ENCODE data around the gene COMP.

COMP gene

DNA sequence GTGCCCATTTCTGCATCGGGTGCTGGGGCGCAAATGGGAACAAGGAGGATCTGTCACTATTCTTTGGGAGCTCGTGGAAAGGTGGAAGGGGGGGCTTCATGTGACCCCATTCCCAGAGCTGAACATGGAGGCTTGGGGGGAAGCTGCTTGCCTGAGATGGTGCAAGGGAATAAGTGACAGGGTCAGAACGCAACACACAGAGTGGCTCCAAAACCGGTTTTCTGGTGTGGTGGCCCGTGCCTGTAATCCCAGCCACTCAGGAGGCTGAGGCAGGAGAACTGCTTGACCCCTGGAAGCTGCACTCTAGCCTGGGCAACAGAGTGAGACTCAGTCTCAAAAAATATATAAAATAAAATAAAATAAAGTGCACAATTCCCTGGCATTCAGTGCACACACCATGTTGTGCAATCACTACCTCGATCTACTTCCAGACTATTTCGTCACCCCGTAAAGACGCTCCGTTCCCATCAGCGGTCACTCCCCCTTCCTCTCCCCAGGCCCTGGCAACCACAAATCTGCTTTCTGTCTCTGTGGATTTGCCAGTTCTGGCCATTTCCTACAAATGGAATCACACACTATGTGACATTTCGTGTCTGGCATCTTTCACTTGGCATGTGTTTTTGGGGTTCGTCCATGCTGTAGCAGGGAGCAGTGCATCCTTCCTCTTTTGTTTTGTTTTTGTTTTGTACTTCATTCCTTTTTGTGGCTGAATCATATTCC, 18.2 kb upstream of the COMP start:
- H4K20me1 ChIP-seq: no peaks in the 10 kb centered on the region
- no peaks in the 10 kb centered on the region for H3K36me3 ChIP-seq
- H3K4me3 ChIP-seq: peak overlapping the region in 1 of 10 experiments; percentile 31; a peak in 1 of 20 replicates
- no peaks in the 10 kb centered on the region for H3K27me3 ChIP-seq
- no peak overlapping the region for H3K9ac ChIP-seq
- peak in 10 of 11 experiments; percentile 20 to 85 (median 67); a peak in 15 of 22 replicates for TF ChIP-seq Cebpa-rat (IDR thresholded peaks at IDR 0.05)
- peak overlapping the region in 10 of 11 experiments; percentile 21 to 83 (median 60); a peak in 17 of 22 replicates for H3K4me2 ChIP-seq
- H3K4me1 ChIP-seq: peaks cover 0 to 27% (median 14%) of the 10 kb centered on the region in 10 experiments; a peak in 15 of 20 replicates
- H3K27ac ChIP-seq: peak overlapping the region in 5 of 11 experiments; percentile 6 to 46 (median 26); a peak in 8 of 22 replicates
- no peaks in the 10 kb centered on the region for H3K9me3 ChIP-seq (replicated peaks in 1 of 11)

GRCh38 chr19:18807861-18808331, 16.8 kb upstream of the COMP start:
- Histone ChIP-seq H4K20me1 (no peaks in the 10 kb centered on the region), H3K9ac (no peak overlapping the region), H3K4me3 (no peak overlapping the region), H3K27me3 (no peaks in the 10 kb centered on the region), H3K27ac (no peak overlapping the region), H3K4me2 (0 out of 22 replicates have a peak overlapping the region, but pooled peaks of 1 of the 11 experiments have one; percentile 83), H3K9me3 (replicated peaks in 1 of 11) (no peaks in the 10 kb centered on the region), H3K4me1 (peaks cover 0 to 27% (median 14%) of the 10 kb centered on the region in 10 experiments; a peak in 15 of 20 replicates), H3K36me3 (no peaks in the 10 kb centered on the region)
- no peak for TF ChIP-seq Cebpa-rat (IDR thresholded peaks at IDR 0.05)

GRCh38 chr19:18804643-18805042, 13.5 kb upstream of the COMP start:
- Histone ChIP-seq H3K4me3 (no peak overlapping the region), H3K4me1 (peaks cover 0 to 18% (median 9%) of the 10 kb centered on the region in 10 experiments; a peak in 15 of 20 replicates), H3K27ac (no peak overlapping the region), H3K9me3 (replicated peaks in 1 of 11) (no peaks in the 10 kb centered on the region), H4K20me1 (peaks cover 0 to 9% (median 0%) of the 10 kb centered on the region in 11 experiments; a peak in 1 of 22 replicates), H3K4me2 (no peak overlapping the region), H3K36me3 (no peaks in the 10 kb centered on the region), H3K27me3 (peaks cover 0 to 15% (median 10%) of the 10 kb centered on the region in 11 experiments; a peak in 11 of 22 replicates), H3K9ac (no peak overlapping the region)
- no peak for TF ChIP-seq Cebpa-rat (IDR thresholded peaks at IDR 0.05)

- H3K9ac ChIP-seq: no peak overlapping the region
- TF ChIP-seq Cebpa-rat (IDR thresholded peaks at IDR 0.05): no peak
- no peak overlapping the region for H3K27ac ChIP-seq
- H3K27me3 ChIP-seq: peaks cover 0 to 20% (median 11%) of the 10 kb centered on the region in 11 experiments; a peak in 16 of 22 replicates
- no peaks in the 10 kb centered on the region for H3K36me3 ChIP-seq
- H3K9me3 ChIP-seq (replicated peaks in 1 of 11): no peaks in the 10 kb centered on the region
- H3K4me1 ChIP-seq: peaks cover 0 to 13% (median 4%) of the 10 kb centered on the region in 10 experiments; a peak in 14 of 20 replicates
- no peak overlapping the region for H3K4me2 ChIP-seq
- no peak overlapping the region for H3K4me3 ChIP-seq
- peaks cover 0 to 9% (median 0%) of the 10 kb centered on the region in 11 experiments; a peak in 1 of 22 replicates for H4K20me1 ChIP-seq
Measured at GRCh38 chr19:18804139-18804601, 13.1 kb upstream of the COMP start.

DNA sequence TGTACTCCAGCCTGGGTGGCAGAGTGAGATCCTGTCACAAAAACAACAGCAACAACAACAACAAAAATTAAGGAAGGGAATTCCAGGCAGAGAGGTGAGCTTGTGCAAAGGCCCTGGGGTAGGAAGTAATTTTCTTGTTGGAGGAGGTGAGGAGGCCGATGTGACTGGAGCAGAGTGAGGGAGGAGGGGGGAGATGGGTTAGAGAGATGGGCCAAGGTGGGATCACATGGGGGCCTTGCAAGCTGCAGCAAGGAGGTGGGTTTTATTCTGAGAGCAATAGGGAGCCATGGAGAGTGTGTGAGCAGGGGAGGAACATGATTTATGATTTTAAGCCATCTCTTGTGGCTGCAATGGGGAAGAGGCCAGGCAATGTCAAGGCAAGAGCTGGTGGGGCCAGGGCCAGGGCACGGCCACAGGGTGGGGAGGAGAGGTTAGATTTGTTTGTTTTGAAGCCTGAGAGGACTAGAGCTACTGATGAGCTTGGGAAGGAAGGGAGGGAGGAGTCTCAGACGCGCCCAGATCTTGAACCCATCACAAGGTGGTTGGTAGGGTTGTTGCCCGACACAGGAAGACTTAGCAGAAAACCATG, 12.5 kb upstream of the COMP start:
- H3K27me3 ChIP-seq: peaks cover 5 to 25% (median 16%) of the 10 kb centered on the region in 11 experiments; a peak in 19 of 22 replicates
- H3K36me3 ChIP-seq: no peaks in the 10 kb centered on the region
- TF ChIP-seq Cebpa-rat (IDR thresholded peaks at IDR 0.05): no peak
- peaks cover 0 to 9% (median 0%) of the 10 kb centered on the region in 11 experiments; a peak in 2 of 22 replicates for H4K20me1 ChIP-seq
- peaks cover 0 to 8% (median 0%) of the 10 kb centered on the region in 10 experiments; a peak in 6 of 20 replicates for H3K4me1 ChIP-seq
- H3K9me3 ChIP-seq (replicated peaks in 1 of 11): no peaks in the 10 kb centered on the region
- no peak overlapping the region for H3K4me3 ChIP-seq
- no peak overlapping the region for H3K4me2 ChIP-seq
- H3K9ac ChIP-seq: no peak overlapping the region
- no peak overlapping the region for H3K27ac ChIP-seq

GRCh38 chr19:18802354-18802753, 11.2 kb upstream of the COMP start:
- no peak overlapping the region for H3K4me3 ChIP-seq
- no peak overlapping the region for H3K9ac ChIP-seq
- no peaks in the 10 kb centered on the region for H3K9me3 ChIP-seq (replicated peaks in 1 of 11)
- H3K27me3 ChIP-seq: peaks cover 15 to 38% (median 29%) of the 10 kb centered on the region in 11 experiments
- no peak for TF ChIP-seq Cebpa-rat (IDR thresholded peaks at IDR 0.05)
- no peaks in the 10 kb centered on the region for H3K36me3 ChIP-seq
- H3K27ac ChIP-seq: no peak overlapping the region
- H4K20me1 ChIP-seq: peaks cover 0 to 15% (median 0%) of the 10 kb centered on the region in 11 experiments; a peak in 2 of 22 replicates
- H3K4me2 ChIP-seq: no peak overlapping the region
- no peaks in the 10 kb centered on the region for H3K4me1 ChIP-seq

DNA sequence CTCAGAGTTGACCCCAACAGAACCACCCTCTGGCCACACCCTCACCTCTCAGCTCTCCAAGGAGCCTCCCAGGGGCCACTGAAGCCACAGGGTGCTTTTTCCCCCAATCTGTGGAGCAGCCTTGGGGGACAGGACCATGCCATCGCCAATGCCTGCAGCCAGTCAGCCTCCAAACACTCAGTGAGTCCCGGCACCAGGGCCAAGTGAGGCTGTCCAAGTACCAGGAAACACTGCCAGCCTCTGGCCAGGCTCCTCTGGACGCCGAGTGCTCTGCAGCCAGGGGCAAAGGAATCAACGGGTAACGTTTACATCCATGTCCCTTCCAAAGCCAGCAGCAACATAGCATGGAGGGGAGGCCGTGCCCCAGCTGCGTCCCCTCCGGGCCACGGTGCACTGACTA, 9.5 kb upstream of the COMP start:
- H3K27me3 ChIP-seq: peaks cover 33 to 55% (median 46%) of the 10 kb centered on the region in 11 experiments
- H4K20me1 ChIP-seq: peaks cover 0 to 20% (median 0%) of the 10 kb centered on the region in 11 experiments; a peak in 2 of 22 replicates
- no peaks in the 10 kb centered on the region for H3K9me3 ChIP-seq (replicated peaks in 1 of 11)

GRCh38 chr19:18800079-18800478, 9.0 kb upstream of the COMP start:
- no peaks in the 10 kb centered on the region for H3K9me3 ChIP-seq (replicated peaks in 1 of 11)
- no peak overlapping the region for H3K9ac ChIP-seq
- no peak for TF ChIP-seq Cebpa-rat (IDR thresholded peaks at IDR 0.05)
- H3K4me1 ChIP-seq: peaks cover 0 to 10% (median 7%) of the 10 kb centered on the region in 10 experiments; a peak in 8 of 20 replicates
- H3K36me3 ChIP-seq: no peaks in the 10 kb centered on the region
- peaks cover 0 to 20% (median 0%) of the 10 kb centered on the region in 11 experiments; a peak in 3 of 22 replicates for H4K20me1 ChIP-seq
- no peak overlapping the region for H3K4me2 ChIP-seq
- H3K27me3 ChIP-seq: peaks cover 38 to 61% (median 52%) of the 10 kb centered on the region in 11 experiments
- no peak overlapping the region for H3K27ac ChIP-seq
- no peak overlapping the region for H3K4me3 ChIP-seq

More for the DNA sequence above, 9.5 kb upstream of the COMP start:
- Histone ChIP-seq H3K27ac (no peak overlapping the region), H3K4me2 (no peak overlapping the region), H3K4me1 (peaks cover 0 to 6% (median 3%) of the 10 kb centered on the region in 10 experiments; a peak in 8 of 20 replicates), H3K4me3 (no peak overlapping the region), H3K9ac (no peak overlapping the region), H3K36me3 (no peaks in the 10 kb centered on the region)
- TF ChIP-seq Cebpa-rat (IDR thresholded peaks at IDR 0.05): no peak
